ENCODE data around the gene KRT86. TPM values are rescaled to one million over a fixed set of nuclear protein-coding genes. Genes with fewer than 3 reads are reported as not detected.

Gene KRT86
- total and polyA plus RNA-seq, 2 of the 8 experiments (the other 6 are each of a cell fraction or from before 2014, with no cell fraction given): 0.12 TPM; not detected in 1

DNA sequence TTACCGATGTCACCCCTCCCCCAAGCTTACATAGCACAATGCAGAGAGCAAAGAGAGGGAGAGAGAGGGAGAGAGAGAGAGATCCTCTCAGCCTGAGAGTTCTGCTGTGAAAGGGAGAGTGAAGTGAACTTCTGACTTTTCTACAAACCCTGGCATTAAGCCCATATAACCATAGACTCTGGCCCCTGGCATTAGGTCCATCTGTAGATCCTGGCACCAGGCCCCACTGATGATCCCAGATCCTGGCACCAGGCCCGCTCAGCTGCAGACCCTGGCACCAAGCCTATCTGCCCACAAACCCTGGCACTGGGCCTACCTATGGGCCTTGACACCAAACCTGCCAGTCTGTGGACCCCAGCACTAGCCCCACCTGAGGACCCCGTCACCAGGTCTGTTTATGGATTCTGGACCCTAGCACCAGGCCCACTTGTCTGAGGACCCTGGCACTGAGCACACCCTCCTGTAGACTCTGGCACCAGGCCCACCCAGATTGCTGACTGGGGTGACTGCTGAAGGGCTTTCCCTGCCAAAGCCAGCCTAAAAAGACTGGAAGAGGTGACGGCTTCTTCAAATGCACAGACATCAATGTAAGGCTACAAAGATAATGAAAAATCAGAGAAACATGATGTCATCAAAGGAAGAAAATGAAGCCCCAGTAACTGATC lies 61.3 kb downstream of the KRT86 start:
- Histone ChIP-seq H4K5ac (ENCODE audit: insufficient read length, low read depth, low read length) (no peak overlapping the region), H2AK5ac (ENCODE audit: low read depth, low read length) (no peak overlapping the region), H3K14ac (ENCODE audit: insufficient read length) (no peak overlapping the region), H2BK15ac (ENCODE audit: low read length) (no peak overlapping the region), H3K9ac (replicated peaks in 1 of 4; ENCODE audit: extremely low read depth in 1 of 4, low read depth in 3 of 4, low read length in 3 of 4) (no peak overlapping the region), H2BK120ac (replicated peaks; ENCODE audit: low read depth, low read length) (no peak overlapping the region), H2BK5ac (ENCODE audit: low read depth, low read length) (no peak overlapping the region), H3K4me3 (ENCODE audit: extremely low read depth in 1 of 4, insufficient read depth in 2 of 4, low read depth in 3 of 4, low read length in 4 of 4) (no peak overlapping the region), H4K8ac (ENCODE audit: extremely low read depth, insufficient read depth, low read length) (peak overlapping the region; percentile 58; the same call in 1 of the 2 replicates), H3K4me1 (replicated peaks in 1 of 4; ENCODE audit: control insufficient read depth in 3 of 4, insufficient read depth in 4 of 4, low read length in 3 of 4) (peaks cover 0 to 3% (median 0%) of the 10 kb centered on the region in 4 experiments; a peak in 1 of 7 replicates), H3K4me2 (ENCODE audit: insufficient read depth in 1 of 2, low read depth in 2 of 2, low read length in 2 of 2) (no peak overlapping the region), H3K36me3 (ENCODE audit: control insufficient read depth in 2 of 4, insufficient read depth in 4 of 4, low read length in 3 of 4) (no peaks in the 10 kb centered on the region), H2BK20ac (ENCODE audit: low read length) (no peak overlapping the region), H3K23ac (ENCODE audit: insufficient read length) (no peak overlapping the region), H3K23me2 (ENCODE audit: low read depth, low read length) (no peaks in the 10 kb centered on the region), H3K9me3 (ENCODE audit: insufficient read depth in 2 of 2, low read depth in 1 of 2, low read length in 1 of 2) (no peaks in the 10 kb centered on the region), H4K91ac (replicated peaks; ENCODE audit: insufficient read length, low read length) (no peak overlapping the region), H3K18ac (ENCODE audit: extremely low read depth, low read length) (no peak overlapping the region; the same call in 1 of the 2 replicates), H2AFZ (ENCODE audit: low read length) (peak overlapping the region; percentile 61; the same call in 1 of the 2 replicates), H2BK12ac (ENCODE audit: low read depth, low read length) (no peak overlapping the region), H3K56ac (replicated peaks; ENCODE audit: insufficient read length, low read depth, low read length) (no peak overlapping the region), H4K20me1 (replicated peaks in 1 of 2; ENCODE audit: control insufficient read depth in 1 of 2, insufficient read depth in 2 of 2, low read length in 2 of 2) (no peaks in the 10 kb centered on the region), H3K4ac (replicated peaks; ENCODE audit: insufficient read length, low read depth, low read length) (no peak overlapping the region), H3K27me3 (replicated peaks in 1 of 4; ENCODE audit: control insufficient read depth in 3 of 4, extremely low read depth in 1 of 4, insufficient read depth in 3 of 4, low read length in 3 of 4) (no peaks in the 10 kb centered on the region), H3K79me2 (ENCODE audit: control insufficient read depth in 1 of 2, insufficient read depth in 2 of 2, low read length in 2 of 2) (no peaks in the 10 kb centered on the region), H3K79me1 (ENCODE audit: low read depth, low read length) (no peaks in the 10 kb centered on the region), H3K27ac (ENCODE audit: low read depth, low read length) (no peak overlapping the region)
- FAIRE-seq (no peak), DNase-seq (ENCODE audit: low read depth in 1 of 2, low spot score in 2 of 2) (no peak)
- CTCF ChIA-PET (ENCODE audit: partially characterized antibody): interaction anchor here (0.6 to 10.9 kb wide), 8 partner anchors 7 to 181 kb away, joined by 3 to 126 read pairs (median 4); no protein-coding TSS in a partner anchor
- POLR2A ChIA-PET (ENCODE audit: partially characterized antibody): no interaction called here
- 85% methylated on average over 4 of the region's 4 CpGs; no CpG with 5 or more reads in 1 of the 2 experiments for WGBS, 2 experiments (ENCODE audit: extremely low coverage in 1 of 2, insufficient coverage in 1 of 2, insufficient read length in 1 of 2, insufficient replicate concordance in 2 of 2, low coverage in 1 of 2, low lambda C conversion rate in 2 of 2, missing lambda C conversion rate in 1 of 2)
- TF ChIP-seq BCL11A (IDR thresholded peaks at IDR 0.05; ENCODE audit: low read depth in 2 of 2, low read length in 2 of 2) (no peak), CBX5 (IDR thresholded peaks at IDR 0.05; ENCODE audit: low read depth, low read length) (no peak), SIRT6 (IDR thresholded peaks at IDR 0.05; ENCODE audit: low read length) (no peak), RXRA (IDR thresholded peaks at IDR 0.05; ENCODE audit: insufficient read depth, low read depth, low read length) (no peak), RFX5 (IDR thresholded peaks at IDR 0.05; ENCODE audit: borderline replicate concordance, low read depth, low read length) (no peak), YY1 (IDR thresholded peaks at IDR 0.05; ENCODE audit: low read depth, low read length) (no peak), RNF2 (IDR thresholded peaks at IDR 0.05; ENCODE audit: borderline replicate concordance, low read depth, low read length, missing control alignments, poor library complexity, severe bottlenecking) (no peak), POLR2AphosphoS5 (IDR thresholded peaks at IDR 0.05; ENCODE audit: low read depth, low read length) (no peak), TAF7 (optimal IDR thresholded peaks at IDR 0.05; ENCODE audit: borderline replicate concordance, low read depth, low read length) (no peak), SIX5 (IDR thresholded peaks at IDR 0.05; ENCODE audit: low read depth, low read length) (no peak), CHD1 (IDR thresholded peaks at IDR 0.05; ENCODE audit: low read depth, low read length) (no peak), GABPA (IDR thresholded peaks at IDR 0.05; ENCODE audit: borderline replicate concordance, insufficient read depth, low read length) (no peak)
